ENCODE results near the gene TFR2. TPM values are rescaled to one million over a fixed set of nuclear protein-coding genes. Genes with fewer than 3 reads are reported as not detected.

Gene TFR2
- total RNA-seq, 1 donor from 2014 or later, result 0.41 TPM

GRCh38 chr7:100626055-100626454 lies 15.3 kb downstream of the TFR2 start:
- ATAC-seq (no peak), DNase-seq (no peak)
- Histone ChIP-seq H3K4me3 (peak overlapping the region; percentile 33), H3K4me1 (peaks cover 9% of the 10 kb centered on the region), H3K27me3 (no peaks in the 10 kb centered on the region), H3K9me3 (no peaks in the 10 kb centered on the region), H3K36me3 (no peaks in the 10 kb centered on the region), H3K27ac (no peak overlapping the region)
- TF ChIP-seq CTCF (IDR thresholded peaks at IDR 0.05), result no peak
- intact Hi-C loops (cut with DNase I), result no loop called here

- TF ChIP-seq CTCF (IDR thresholded peaks at IDR 0.05), result no peak
- Histone ChIP-seq H3K36me3 (no peaks in the 10 kb centered on the region), H3K9me3 (no peaks in the 10 kb centered on the region), H3K4me3 (no peak overlapping the region), H3K27ac (no peak overlapping the region), H3K4me1 (peaks cover 9% of the 10 kb centered on the region), H3K27me3 (no peaks in the 10 kb centered on the region)
- ATAC-seq (no peak), DNase-seq (no peak)
- intact Hi-C loops (cut with DNase I), result no loop called here
Observed at GRCh38 chr7:100623951-100624824, 17.2 kb downstream of the TFR2 start.

- ATAC-seq (no peak), DNase-seq (no peak)
- Histone ChIP-seq H3K36me3 (no peaks in the 10 kb centered on the region), H3K9me3 (no peaks in the 10 kb centered on the region), H3K4me1 (peaks cover 4% of the 10 kb centered on the region), H3K27ac (no peak overlapping the region), H3K4me3 (no peak overlapping the region), H3K27me3 (no peaks in the 10 kb centered on the region)
- no peak for TF ChIP-seq CTCF (IDR thresholded peaks at IDR 0.05)
- intact Hi-C loops (cut with DNase I), result no loop called here
Observed at GRCh38 chr7:100621554-100621953, 19.8 kb downstream of the TFR2 start.

- ATAC-seq, result no peak
- Histone ChIP-seq H3K27me3 (no peaks in the 10 kb centered on the region), H3K4me3 (no peak overlapping the region), H3K4me1 (no peaks in the 10 kb centered on the region), H3K36me3 (no peaks in the 10 kb centered on the region), H3K27ac (no peak overlapping the region), H3K9me3 (no peaks in the 10 kb centered on the region)
- no peak for DNase-seq
- intact Hi-C loops (cut with DNase I), result no loop called here
- no peak for TF ChIP-seq CTCF (IDR thresholded peaks at IDR 0.05)
Observed at GRCh38 chr7:100620804-100621203, 20.5 kb downstream of the TFR2 start.

GRCh38 chr7:100620239-100620638 lies 21.1 kb downstream of the TFR2 start:
- intact Hi-C loops (cut with DNase I), result no loop called here
- no peaks in the 10 kb centered on the region for H3K4me1 ChIP-seq
- H3K27me3 ChIP-seq, result no peaks in the 10 kb centered on the region
- TF ChIP-seq CTCF (IDR thresholded peaks at IDR 0.05), result no peak
- no peak for DNase-seq
- no peaks in the 10 kb centered on the region for H3K9me3 ChIP-seq
- H3K27ac ChIP-seq, result no peak overlapping the region
- H3K36me3 ChIP-seq, result no peaks in the 10 kb centered on the region
- no peak for ATAC-seq
- no peak overlapping the region for H3K4me3 ChIP-seq
